ENCODE results near the gene ARL15.
"Not testable (repeated sequence)": the region's sequence is repeated elsewhere in the genome, so short reads cannot be mapped to it uniquely, and the experiment has no call there.

The ARL15 gene

DNA sequence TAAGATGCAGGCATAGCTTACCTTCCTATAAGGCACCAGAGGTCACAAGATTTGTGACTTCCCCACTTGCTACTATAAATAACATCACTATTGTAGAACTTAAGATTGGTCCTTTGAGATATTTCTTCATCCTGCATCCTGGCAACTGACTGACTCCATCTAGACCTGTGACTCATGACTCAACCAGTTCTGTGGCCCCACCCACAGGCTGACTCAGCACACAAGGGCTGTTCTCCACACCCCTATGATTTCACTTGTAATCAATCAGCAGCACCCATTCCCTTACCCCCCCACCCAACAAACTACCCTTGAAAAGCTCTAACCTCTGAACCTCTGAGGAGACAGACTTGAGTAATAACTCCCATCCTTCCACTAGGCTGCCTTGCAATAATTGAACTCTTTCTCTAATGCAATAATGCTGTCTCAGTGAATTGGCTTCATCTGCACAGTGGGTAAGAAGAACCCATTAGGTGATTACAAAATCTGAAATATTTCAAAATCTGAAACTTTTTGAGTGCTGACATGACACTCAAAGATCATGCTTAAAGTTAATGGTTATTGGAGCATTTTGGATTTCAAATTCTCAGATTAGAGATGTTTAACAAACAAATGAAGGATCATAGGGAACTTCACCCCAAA is 296.7 kb downstream of the ARL15 start:
- DNase-seq = no peak

GRCh38 chr5:54009828-54010227 is 300.5 kb downstream of the ARL15 start:
- DNase-seq = no peak

DNA sequence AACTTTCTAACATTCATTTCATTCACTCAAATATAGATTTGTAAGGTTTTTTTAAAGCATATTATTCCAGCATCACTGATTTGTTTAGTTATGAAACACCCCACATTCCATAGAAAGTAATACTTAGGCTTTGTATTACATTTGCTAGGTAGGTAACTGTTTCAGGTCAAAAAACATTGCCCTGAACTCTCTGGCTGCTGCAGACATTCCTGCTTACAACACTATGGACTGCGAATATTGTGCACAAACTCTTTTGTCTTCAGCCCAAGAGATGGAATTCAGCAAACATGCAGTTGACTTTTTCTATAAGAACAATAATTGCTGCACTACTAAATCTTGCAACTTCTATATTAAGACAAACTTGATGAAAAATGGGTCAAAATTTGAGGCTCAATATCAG is 301.0 kb downstream of the ARL15 start:
- no peak for DNase-seq

DNA sequence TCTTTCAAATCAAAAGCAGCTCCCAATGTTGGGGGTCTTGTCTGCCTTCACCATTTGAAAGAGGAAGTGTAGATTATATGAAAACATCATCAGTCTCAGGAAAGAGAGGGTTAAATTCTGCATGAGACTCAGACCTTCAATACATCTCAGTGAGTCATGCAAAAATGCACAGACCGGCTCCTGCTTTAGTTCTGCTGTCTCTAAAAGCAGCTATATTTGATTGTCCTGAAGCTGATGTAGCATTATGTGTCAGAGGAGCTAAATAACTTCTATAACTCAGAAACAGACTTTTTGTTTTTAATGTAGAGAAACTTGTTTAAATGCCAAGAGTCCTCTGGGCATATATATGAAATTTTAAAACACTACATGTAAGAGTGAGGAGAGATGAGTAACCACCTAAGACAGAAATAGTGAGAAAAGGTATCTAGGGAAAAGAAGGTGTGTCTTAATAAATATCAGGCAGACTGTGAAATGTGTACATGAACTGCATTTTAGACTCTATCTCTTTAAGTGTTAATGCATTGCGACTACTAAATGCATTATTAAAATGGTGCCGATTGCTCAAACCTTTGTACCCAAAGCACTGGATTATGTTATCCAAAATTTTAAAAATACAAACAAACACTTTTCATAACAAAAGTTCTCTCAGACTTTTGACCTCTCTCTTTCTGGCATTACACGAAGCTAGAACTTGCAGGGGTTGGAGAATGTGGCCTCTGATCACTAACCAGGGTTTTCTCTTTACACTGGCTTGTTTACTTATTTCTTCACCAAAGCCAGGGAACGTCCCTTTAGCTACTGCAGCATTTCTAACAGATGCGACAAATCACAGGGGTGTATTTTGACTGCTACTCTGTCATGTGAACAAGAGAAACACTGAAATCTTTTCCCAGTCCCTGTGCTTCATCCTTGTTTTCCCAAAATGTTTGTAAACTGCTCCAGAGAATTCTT is 302.3 kb downstream of the ARL15 start:
- no peak for DNase-seq

DNA sequence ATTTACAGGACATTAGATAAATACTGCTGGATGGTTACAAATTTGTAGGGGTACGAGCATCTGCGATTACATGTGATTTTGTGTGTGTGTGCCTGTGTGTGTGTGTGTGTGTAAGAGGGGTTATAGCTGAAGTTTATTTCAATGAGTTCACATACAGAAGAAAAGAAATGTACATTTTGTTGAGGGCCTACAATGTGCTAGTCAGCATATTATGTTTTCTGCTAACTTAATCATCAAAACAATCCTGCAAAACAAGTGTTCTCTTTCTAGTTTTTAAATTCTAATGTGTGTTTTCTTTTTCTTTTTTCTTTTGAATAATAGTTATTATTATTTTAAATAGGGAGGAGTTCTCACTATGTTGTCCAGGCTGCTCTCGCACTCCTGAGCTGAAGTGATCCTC is 305.7 kb downstream of the ARL15 start:
- DNase-seq = no peak

- no peak for DNase-seq
Measured at GRCh38 chr5:54002779-54003178, 307.6 kb downstream of the ARL15 start.

DNA sequence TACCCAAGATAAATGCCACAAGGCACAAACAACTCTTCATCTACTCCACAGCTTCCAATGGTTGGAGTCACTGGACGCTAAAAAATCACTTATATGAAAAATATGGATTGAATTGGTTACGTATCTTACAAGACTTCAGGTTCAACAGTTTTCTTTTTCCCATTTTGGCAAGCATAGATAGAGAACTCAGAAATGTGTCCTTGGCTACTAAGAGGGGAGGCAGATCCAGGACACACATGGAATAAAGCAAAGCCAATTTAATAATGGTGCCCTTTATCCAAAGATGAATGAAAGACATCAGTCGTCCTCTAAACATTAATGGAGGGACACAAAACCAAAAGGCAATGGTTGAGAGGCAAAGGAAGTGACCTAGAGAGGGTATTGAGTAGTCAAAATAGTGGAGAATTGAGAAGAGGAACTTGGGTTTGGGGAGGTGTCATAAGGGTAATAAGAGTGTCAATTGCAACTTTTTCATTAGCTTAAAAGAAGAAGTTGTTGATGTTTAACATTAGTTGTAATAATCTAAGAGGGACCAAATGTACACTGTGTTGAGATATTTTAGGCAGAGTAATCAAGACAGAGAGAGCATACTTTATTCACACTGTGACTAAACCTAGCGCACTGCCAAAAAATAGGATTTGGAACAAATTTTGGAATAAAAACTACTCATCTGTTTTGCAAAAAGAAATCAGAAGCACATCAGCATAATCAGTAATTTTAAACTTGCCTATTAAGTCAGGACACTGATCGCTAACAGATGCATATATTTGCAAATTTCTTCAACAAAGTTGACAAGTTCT is 308.2 kb downstream of the ARL15 start:
- DNase-seq = no peak

GRCh38 chr5:54000011-54000410 is 310.4 kb downstream of the ARL15 start:
- DNase-seq = no peak

- no peak for DNase-seq
Measured at GRCh38 chr5:53997736-53998627, 312.4 kb downstream of the ARL15 start.

- DNase-seq = no peak
Measured at GRCh38 chr5:53996008-53996407, 314.4 kb downstream of the ARL15 start.

GRCh38 chr5:53994148-53994547 is 316.2 kb downstream of the ARL15 start:
- DNase-seq = no peak

GRCh38 chr5:53991942-53992341 is 318.4 kb downstream of the ARL15 start:
- peak; percentile 6 for DNase-seq

DNA sequence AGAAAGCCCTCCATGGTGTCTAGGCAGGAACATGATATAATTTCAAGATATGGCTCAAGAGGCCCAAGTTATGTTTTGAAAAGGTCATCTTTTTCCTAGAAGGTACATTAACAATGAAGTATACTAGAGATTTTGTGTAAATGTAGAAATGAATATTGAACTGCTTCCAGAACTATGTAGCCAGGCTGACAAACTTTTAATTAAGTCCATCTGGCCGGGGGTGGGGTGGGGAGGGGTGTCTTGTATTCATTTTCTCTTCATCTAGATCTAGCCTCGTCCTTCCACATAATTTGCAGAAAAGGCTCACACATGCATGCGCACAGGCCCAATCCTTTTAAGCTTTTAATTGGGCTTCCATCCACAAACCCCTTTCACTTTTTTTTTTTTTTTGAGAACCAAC is 323.3 kb downstream of the ARL15 start:
- no peak for DNase-seq

DNA sequence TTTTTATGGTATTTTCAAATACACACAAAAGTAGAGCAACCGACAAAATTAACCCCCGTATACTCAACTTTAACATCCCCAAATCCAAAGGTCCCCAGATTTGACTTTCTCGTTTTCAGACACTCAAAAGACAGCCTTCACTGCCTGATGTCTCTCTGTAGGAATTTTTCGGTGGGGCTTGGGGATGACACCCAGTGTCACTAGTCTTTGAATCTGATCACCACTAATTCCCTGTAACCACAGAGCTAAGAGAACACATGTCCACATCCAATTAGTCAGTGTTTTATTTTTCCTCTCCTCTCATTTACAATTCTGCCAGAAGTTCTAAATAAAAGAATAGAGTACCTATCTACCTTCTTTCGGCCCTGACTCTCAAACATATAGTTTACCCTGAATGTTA is 324.6 kb downstream of the ARL15 start:
- DNase-seq = no peak

GRCh38 chr5:53984971-53985370 is 325.4 kb downstream of the ARL15 start:
- no peak for DNase-seq

DNA sequence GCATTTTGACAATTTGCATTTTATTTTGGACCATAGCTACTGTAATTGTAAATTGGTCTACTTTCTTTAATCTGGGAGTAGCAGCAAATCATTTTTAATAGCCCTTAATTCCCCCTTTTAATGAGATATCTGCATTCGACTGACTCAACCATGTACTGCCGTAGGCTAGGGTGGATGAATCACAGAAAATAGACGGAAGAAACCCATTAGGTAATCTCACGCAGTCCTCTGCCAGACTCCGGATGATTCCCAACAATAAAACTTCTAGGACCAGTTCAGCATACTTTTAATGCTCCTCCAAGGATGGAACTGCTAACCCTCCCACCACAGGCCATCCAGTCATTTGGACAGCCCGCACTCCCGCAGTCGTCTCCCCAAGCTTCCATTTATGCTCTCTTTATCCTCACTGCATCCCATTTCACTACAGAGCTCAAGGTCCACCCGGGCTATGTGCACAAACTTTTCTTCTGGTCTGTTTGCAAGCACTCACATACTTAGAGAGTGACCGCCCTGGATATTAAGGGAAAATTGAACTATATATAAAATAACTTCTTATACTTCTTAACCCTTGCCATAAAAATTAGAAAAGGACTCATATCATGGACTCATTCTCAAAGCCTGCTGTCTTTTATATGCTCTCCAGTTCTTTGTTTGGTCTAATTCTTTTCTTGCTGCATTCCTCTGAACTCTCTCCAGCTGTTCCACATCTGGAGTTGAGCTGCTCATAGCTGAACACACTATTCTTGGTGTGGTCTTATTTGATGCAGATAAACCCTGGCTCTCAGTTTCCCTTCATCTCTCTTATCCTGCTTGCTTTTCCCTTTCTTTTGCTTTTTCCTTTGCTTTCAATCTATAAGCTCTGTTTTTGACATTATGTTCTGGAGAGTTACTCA is 326.6 kb downstream of the ARL15 start:
- no peak for DNase-seq

GRCh38 chr5:53982319-53982718 is 328.1 kb downstream of the ARL15 start:
- not testable (repeated sequence) for DNase-seq

GRCh38 chr5:53980061-53980460 is 330.3 kb downstream of the ARL15 start:
- DNase-seq = no peak

GRCh38 chr5:53974021-53974420 is 336.4 kb downstream of the ARL15 start:
- no peak for DNase-seq

GRCh38 chr5:53972314-53972713 is 338.1 kb downstream of the ARL15 start:
- no peak for DNase-seq

GRCh38 chr5:53971551-53971950 is 338.8 kb downstream of the ARL15 start:
- DNase-seq = no peak
